ENCODE measurements around the gene ZCCHC17.

GRCh38 chr1:31372051-31372450 is 75.2 kb downstream of the ZCCHC17 start:
- TF ChIP-seq POLR2AphosphoS5 (IDR thresholded peaks at IDR 0.05; ENCODE audit: low read depth, low read length) (no peak), POLR2A (IDR thresholded peaks at IDR 0.05; ENCODE audit: low read depth, low read length) (no peak), TAF1 (IDR thresholded peaks at IDR 0.05; ENCODE audit: borderline replicate concordance, low read depth, low read length) (no peak)
